GM23248 (cell line): ENCODE data around the gene PDE4B.

Experiments used
- EZH2 ChIP-seq: fragments of 200-600 bp; sonication (generic); IDR thresholded peaks from 2 replicates; pipeline ENCODE4 v1.6.1; 2018; ENCODE audit warnings: antibody characterized with exemption, mild to moderate bottlenecking; ENCODE audit not compliant: insufficient read depth, poor library complexity, severe bottlenecking
- EZH2phosphoT487 ChIP-seq: fragments of 200-600 bp; sonication (generic); IDR thresholded peaks from 2 replicates; pipeline ENCODE4 v1.6.1; 2018; ENCODE audit warnings: antibody characterized with exemption, moderate library complexity, mild to moderate bottlenecking, low read depth; ENCODE audit not compliant: insufficient read depth

DNA sequence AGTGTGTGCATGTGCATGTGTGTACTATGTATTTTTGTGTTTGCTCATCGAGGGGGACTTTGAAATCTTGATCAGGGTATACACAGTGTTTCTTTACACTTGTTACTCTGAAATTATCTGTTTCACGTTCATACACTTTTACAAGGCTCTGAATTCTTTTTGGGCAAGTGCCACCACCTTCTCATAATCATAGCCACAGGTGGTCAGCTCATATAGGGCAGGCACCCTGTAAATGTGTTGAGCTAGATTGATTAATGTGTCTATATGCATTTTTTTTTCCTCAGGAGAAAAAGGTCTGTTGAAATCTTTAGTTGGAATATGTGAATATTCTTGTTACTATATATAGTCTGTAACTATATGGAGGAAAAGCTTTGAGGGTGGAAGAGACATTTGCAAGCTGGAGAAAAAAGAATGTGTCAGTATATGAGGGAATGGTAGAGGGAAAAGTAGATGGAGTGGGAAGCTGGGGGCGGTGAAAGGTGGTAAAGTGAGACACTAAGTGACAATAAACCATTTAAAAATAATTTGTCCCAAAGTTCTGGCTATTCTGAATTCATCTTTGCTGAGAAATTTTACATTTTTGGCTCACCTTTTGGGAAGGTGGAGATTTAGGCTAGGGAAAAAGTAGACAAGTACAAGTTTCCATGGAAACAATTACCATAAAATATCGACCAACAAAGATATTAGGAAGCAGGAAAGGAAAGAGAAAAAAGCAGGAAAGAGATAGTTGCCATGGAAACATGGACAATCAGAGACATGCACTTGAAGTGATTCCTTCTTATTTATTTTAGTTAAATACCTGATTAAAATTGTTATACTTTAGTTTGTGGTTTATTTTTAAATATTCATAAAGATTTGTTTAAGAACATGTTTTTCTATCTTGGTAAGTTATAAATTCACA is 277.5 kb downstream of the PDE4B start:
- TF ChIP-seq EZH2 (no peak), EZH2phosphoT487 (no peak)
